HG03520 (cell line): ENCODE measurements around the gene C9orf152.
"Not testable (repeated sequence)": the region's sequence is repeated elsewhere in the genome, so short reads cannot be mapped to it uniquely, and the experiment has no call there.

Experiments
- ATAC-seq: cut with Tn5 transposase; IDR thresholded peaks from one replicate; pipeline ENCODE4 v1.9.1; 2021; ENCODE audit warnings: mild to moderate bottlenecking, moderate library complexity; ENCODE audit not compliant: unreplicated experiment

C9orf152 gene

DNA sequence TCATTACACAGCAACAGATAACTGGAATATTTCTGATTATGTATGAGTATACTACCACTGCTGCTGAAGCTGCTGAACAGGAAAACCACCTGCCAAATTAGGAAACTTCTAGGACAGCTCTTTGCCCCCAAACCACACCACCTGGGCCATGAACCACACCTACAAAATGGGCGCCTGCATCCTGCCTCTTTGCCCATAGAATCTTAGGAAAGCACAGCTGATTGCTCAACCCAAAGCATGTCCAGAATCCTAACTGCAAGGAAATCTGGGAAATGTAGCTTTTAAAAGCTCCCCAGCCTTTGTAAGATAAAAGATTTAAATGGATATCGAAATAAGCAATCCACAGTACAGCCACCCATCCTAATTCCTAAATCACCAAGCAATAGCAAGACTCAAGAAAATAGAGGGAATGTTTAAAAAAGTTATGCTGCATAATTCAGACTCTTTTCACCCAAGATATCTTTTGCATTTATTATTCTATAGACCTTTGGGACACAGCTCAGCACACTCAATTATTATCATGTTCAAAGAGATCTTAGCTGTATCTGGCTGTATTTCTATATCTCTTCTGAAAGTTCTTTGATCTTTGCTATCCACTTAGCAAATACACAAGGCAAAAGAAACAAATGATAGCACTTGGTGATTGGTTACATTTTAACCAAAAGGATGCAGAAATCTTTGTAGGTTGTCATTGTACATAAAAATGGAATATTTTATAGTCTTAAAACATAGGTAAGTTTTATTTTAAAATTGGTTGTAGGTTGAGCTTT lies 6.8 kb upstream of the C9orf152 start:
- no peak for ATAC-seq

GRCh38 chr9:110214090-110214489 lies 6.1 kb upstream of the C9orf152 start:
- no peak for ATAC-seq

GRCh38 chr9:110213413-110214044 lies 5.6 kb upstream of the C9orf152 start:
- no peak for ATAC-seq

GRCh38 chr9:110207071-110207641 lies 803 bp downstream of the C9orf152 start:
- ATAC-seq = no peak

GRCh38 chr9:110206389-110206788 lies 1.6 kb downstream of the C9orf152 start:
- no peak for ATAC-seq

- not testable (repeated sequence) for ATAC-seq
Observed at GRCh38 chr9:110205612-110206011, 2.3 kb downstream of the C9orf152 start.

GRCh38 chr9:110202232-110202631 lies 5.7 kb downstream of the C9orf152 start:
- no peak for ATAC-seq

GRCh38 chr9:110199643-110200042 lies 8.3 kb downstream of the C9orf152 start:
- no peak for ATAC-seq

DNA sequence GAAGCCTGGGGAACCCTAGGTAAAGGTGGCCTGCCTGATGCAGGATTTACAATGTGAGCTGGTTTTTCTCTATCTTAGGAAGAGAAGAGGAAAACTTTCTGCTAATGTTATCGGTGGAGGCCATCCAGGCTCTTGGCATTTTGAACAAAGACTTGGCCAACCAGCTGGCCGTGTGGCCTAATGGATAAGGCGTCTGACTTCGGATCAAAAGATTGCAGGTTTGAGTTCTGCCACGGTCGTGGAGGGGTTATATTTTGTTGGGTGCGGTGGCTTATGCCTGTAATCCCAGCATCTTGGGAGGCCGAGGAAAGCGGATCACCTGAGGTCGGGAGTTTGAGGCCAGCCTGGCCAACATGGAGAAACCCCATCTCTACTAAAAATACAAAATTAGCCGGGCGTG lies 9.6 kb downstream of the C9orf152 start:
- no peak for ATAC-seq

DNA sequence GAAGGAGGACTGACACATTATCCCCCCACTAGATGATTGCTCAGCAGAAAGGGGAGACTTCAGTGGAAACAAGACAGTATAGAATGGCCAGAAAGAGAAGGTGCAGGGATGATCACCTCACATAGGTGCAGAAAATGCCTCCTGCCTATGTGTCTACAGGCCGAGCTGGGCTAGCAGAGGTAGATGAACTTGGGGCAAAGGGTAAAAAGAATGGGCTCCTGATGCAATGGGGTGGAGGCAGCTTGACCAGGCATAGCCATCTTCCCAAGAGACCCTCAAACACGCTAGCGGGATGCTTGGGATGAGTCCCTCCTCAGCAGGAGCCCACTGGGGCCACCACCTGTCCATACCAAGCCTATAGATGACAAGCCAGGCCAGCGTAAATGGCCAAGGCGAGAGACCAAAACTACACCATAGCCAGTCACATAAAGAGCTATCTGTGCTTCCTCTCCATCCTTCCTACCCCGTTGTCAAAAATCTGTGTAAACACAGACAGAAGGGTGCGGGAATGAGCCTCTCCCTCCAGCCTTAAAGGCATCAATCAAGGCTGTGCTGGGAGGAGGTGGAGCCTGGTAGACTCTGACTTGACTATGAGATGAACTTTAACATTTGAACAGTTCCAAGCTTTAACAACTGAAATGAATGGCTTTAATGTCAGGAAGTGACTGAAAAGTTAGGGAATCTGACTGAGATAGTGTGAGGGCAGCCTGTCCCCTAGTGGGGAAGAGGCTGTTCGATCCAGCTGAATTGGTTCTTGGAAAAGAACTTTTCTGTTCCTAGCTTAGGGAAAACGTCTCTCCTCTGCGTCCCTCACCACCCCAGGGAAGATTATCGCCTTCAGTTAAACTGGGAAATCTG lies 10.4 kb downstream of the C9orf152 start:
- no peak for ATAC-seq

DNA sequence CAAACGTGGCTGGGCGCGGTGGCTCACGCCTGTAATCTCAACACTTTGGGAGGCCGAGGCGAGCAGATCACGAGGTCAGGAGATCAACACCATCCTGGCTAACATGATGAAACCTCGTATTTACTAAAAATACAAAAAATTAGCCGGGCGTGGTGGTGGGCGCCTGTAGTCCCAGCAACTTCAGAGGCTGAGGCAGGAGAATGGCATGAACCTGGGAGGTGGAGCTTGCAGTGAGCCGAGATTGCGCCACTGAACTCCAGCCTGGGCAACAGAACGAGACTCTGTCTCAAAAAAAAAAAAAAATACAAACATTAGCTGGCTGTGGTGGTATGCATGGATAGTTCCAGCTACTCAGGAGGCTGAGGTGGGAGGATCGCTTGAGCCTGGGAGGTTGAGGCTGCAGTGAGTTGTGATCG lies 11.9 kb downstream of the C9orf152 start:
- ATAC-seq = not testable (repeated sequence)

- ATAC-seq = no peak
Observed at GRCh38 chr9:110192531-110193261, 15.3 kb downstream of the C9orf152 start.

DNA sequence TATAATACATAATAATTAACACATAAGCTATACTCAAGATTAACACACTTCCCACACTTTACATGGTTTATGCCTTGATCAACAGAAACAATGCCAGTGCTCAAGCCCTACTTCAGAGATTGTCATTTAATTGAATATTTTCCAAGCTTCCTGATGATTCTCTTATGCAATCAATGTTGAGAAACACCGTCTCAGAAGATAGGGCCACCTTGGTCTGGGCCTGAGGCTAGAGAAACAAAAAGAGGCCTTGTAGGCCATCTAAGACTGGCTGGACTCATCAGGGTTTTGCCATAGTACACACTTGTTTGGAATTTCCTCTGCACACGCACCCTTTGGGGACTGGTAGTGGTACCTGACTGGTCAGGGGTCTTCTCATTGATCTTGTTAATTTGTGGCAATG lies 16.3 kb downstream of the C9orf152 start:
- ATAC-seq = no peak

- ATAC-seq = no peak
Observed at GRCh38 chr9:110189559-110190320, 18.2 kb downstream of the C9orf152 start.

DNA sequence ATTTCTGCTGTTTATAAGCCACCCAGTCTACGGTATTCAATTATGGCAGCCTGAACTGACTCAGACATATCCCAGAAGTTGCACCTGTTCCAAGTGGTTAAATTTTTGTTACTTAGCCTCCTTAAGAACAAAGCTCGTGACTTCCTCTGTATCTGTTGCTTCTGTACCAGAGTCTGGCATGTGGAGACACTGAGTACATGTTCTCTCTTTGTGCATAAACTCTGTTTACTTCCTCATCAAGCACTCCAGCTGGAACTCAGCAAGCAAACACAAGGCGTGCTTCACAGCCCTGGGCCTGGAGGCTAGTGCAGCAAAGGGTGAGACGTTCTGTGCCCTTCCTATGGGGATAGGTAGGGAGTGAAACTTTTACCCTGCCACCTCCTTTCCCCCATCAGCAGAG lies 19.0 kb downstream of the C9orf152 start:
- ATAC-seq = no peak

GRCh38 chr9:110188101-110188500 lies 19.9 kb downstream of the C9orf152 start:
- no peak for ATAC-seq

- ATAC-seq = no peak
Observed at GRCh38 chr9:110187126-110187525, 20.8 kb downstream of the C9orf152 start.

GRCh38 chr9:110186254-110186653 lies 21.7 kb downstream of the C9orf152 start:
- no peak for ATAC-seq

DNA sequence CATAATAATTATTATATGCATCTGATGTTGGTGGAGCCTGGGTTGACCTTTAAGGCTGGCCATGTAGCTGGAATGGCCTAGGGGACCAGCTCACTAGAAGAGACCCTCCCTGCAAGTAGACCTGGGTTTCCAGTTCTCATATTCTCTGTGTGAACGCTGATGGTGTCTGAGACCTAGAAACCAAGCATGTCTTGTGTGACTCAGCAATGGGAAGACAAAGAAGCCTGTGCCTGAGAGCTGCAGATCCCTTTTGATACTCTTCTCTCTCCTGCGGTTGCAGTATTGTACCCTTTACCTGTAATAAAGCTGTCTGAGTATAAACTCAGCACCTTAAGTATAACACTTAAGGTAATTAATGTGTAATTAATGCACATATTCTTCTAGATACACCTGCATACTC lies 22.2 kb downstream of the C9orf152 start:
- ATAC-seq = no peak
